Activated CD8-positive, alpha-beta memory T cell treated with anti-CD3 and anti-CD28 coated beads, Interleukin-2, amount 50 U/mL, for 24 hours (primary cell): ENCODE measurements around the gene ATP13A3.

Experiments
- DNase-seq: peaks from one replicate; pipeline ENCODE4 v3.0.0-alpha.2; 2020; ENCODE audit errors: extremely low read depth

ATP13A3 gene

GRCh38 chr3:194369522-194370279 lies 117.1 kb downstream of the ATP13A3 start, which contains the start of gene LRRC15:
LRRC15 (minus strand) TSS chr3:194369743; CDS start chr3:194361043, 8,700 bp downstream.
- no peak for DNase-seq

DNA sequence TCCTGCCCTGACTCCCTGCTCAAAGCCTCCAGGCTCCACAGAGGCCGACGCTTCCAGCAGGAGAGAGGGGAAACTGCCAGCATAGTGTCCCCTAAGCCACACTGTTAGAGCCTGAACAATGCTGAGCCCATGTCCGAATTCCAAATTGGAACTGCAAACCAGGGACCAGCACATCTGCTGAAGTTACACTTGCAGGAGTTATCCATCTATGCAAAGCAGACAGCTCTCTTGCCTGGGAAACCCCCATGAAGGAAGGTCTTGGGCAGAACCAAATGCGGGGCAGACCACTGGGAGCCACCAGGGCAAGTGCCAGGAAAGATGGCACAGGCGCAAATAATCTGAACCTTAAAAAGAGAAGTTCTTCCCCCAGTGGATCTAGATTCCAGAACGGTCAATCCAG lies 117.9 kb downstream of the ATP13A3 start:
- DNase-seq, result no peak

DNA sequence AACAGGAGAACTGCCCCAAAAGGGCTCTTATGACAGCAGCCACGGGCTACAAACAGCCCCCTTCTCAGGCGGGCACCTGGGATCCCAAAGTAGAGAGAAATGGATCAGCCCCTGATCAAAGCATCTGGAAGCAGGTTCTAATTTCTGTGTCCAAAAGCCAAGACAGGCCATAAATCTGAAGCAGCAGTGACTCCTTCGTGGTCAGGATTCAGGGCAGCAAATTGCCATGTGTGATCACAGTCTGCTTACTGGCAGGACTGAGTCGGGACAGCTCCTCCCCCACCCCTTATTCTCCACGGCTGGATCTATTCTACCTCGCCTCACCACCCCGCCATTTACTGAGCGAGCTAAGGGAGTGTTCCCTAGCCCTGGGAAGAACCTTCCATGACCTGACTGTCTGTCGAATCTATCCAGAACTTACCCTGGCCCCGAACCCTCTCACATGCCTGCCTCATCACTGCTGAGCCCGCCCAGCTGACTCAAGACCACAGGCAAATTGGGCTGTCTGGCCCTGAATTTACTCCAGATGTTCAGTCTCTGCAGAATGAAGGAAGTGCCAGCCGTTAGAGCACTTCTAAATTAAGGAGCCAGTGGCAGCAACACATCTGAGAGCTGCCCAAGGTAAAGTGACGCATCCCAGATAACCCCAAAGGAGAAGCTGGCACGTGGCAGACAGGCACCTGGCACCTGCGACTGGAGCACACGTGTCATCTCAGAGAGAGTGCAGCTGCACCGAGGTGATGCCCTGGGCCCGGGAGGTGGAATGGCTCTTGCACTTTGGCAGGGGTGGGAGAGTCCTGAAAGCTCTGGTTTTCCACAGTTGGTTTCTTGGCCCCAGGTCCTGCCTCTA lies 118.6 kb downstream of the ATP13A3 start:
- DNase-seq, result no peak

GRCh38 chr3:194365978-194366490 lies 120.8 kb downstream of the ATP13A3 start:
- no peak for DNase-seq

DNA sequence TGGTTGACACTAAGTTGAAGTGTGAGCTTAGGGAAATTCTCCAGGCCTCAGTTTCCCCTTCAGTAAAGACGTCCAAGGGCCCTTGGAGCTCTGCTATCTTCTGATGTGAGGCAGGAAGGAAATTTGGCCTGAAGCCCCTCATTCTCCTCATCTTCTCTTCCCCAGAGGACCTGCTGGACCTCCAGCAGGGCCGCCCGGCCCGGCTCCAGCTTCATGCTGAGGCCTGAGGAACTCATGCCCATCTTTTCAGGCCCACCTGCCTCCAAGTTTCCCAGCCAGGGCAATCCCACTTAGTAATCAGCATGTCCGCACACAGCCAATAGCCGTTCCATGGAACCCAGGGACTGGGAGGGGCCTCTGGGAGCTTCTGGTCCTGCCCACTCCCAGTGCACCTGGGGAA lies 121.3 kb downstream of the ATP13A3 start:
- DNase-seq, result no peak

DNA sequence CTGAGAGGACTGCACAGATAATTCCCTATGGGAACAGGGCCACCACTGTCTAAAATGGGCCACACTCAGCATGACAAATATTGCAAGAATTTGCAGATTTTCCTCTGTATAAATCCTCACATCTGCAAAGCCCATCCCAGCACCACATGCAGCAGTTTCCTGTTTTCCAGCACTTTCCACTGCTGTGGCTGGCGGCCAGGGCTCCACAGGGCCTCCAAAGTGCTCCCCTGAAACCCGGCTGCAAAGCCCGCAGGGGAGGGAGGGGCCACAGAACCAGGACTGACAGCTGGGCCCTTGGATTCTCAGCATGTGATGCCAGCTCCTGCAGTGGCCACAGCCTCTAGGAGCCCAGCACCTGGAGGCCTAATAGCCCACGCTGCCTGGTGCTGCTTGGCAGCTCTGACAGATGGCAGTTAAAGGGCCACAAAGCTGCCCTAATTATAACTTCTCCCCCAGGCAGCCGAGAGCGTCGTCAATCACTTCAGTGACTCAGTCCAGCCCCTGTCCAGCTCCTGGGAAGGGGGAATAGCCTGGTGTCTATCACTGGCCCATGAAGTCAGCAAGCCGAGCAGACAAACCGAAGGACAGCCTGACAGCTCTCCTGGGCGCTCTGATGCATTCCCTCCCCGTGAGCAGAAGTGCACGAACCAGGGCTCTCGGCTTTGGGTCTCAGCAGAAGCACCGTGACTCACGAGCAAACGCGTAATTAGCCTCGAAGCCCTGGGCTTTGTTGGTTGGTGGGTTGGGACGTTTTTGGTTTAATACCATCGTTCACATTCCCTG lies 122.0 kb downstream of the ATP13A3 start:
- no peak for DNase-seq

DNA sequence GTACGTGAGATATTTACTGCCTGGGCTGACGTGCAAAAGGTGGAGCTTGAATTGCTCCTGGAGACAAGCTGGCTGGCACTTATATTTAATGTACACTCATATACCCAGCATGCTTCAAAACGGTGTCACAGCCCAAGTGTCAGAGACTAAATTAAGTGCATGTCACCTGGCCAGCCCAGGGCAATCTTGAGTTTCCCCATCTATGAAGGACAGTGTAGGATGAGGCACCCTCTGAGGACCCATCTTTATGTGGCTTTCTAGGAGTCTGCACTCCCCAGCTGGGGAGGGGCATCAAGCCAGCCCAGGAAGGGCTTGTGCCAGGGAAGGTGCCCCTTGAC lies 122.5 kb downstream of the ATP13A3 start:
- no peak for DNase-seq

- no peak for DNase-seq
These were observed 126.2 kb downstream of the ATP13A3 start for GRCh38 chr3:194360568-194360967.

DNA sequence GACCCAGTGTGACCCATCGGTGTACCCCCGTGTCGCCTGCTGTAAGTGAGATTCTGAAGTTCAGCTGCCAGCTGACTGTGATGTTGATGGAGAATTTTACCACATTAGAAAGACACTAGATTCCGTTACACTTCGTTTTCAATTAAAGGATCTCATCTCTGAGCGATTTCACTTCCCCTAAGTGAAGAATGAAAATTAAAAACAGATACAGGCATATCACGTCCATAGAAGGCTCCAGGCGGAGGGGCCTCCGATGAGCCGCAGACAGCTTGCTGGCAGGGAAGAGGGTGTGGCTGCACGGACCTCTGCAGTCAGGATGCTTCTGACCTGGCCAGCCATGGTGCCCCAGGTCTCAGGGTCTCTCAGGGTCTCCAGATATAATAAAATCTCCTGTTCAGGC lies 129.1 kb downstream of the ATP13A3 start:
- DNase-seq, result no peak

DNA sequence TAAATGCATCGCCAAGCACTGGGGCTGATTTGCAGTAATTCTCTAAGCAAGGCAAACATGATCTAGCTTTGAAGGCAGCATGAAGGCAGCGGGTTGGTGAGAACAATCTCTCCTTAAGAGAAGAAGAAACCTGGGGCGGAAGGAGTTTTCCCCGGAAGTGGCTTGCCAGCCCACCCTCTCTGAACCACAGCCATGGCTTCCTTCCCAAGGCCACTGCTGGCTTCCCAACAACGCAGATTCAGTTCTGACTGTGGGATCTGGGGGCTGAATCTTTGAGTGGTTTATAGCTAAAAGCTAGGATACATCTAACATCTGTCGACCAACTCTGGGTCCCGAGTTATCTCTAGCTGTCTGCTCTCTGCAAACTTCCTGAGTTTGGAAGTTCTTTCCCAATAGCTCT lies 131.4 kb downstream of the ATP13A3 start:
- DNase-seq, result no peak

DNA sequence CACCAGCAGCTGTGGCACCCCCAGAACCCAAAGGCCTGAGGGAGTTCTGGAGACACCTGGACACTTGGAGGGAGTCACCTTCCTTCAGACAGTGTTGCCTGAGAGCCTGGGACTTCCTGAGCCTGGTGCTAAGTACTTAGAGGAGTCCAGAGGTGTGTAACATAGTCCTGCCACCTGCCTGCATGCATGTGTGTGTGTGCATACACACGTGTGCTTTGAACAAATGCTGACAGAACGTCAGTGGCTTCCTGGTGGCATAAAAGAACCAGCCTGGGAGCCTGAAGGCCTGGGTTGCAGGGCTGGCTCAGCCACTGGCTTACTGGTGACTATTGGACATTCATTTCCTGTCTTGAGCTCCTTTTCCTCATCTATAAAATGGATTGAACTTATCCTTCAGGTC lies 132.5 kb downstream of the ATP13A3 start:
- no peak for DNase-seq
